Endothelial cell of umbilical vein (primary cell): Measurements from ENCODE around the gene ADAMTS12. TPM values are rescaled to one million over a fixed set of nuclear protein-coding genes. Genes with fewer than 3 reads are reported as not detected.

Experiments used
- BruUV-seq: library from RNA; stranded (reverse); fragments of 400-500 nt; replicated peaks from 2 replicates; lab custom pipeline; 2021; lab: Mats Ljungman, UMichigan
- CTCF ChIA-PET: fragments of 300-600, 350-600 bp; sonication (Branson Sonifier 250); formaldehyde crosslinking; loops from one replicate; lab custom pipeline; 2021; ENCODE audit warnings: antibody characterized with exemption, inconsistent platforms; lab: Charles Lee
- POLR2A ChIA-PET: fragments of 300-600, 350-600 bp; sonication (Branson Sonifier 250); formaldehyde crosslinking; loops from one replicate; lab custom pipeline; 2021; ENCODE audit warnings: antibody characterized with exemption, inconsistent platforms; lab: Charles Lee
- DNase-seq: peaks from one replicate; pipeline ENCODE4 v3.0.0-alpha.2; 2011; ENCODE audit warnings: low read depth, low spot score
- FAIRE-seq: peaks from 2 replicates; lab custom pipeline; 2011; peaks lifted over from hg19 to GRCh38; lab: Jason Lieb, UNC
- H2AFZ ChIP-seq: 2 replicates; pipeline ENCODE4 v1.6.0; 2012; ENCODE audit warnings: low read depth, low read length, control low read depth, inconsistent platforms
- H3K27ac ChIP-seq: 2 replicates; pipeline ENCODE4 v1.5.1; 2011; ENCODE audit warnings: low read depth, mild to moderate bottlenecking, control low read depth, low read length, moderate library complexity; ENCODE audit not compliant: insufficient read depth
- H3K27me3 ChIP-seq, 2 experiments: 2 replicates each; pipeline versions ENCODE4 v1.6.0 to v1.6.1; 2011; ENCODE audit warnings: low read length in 2 of 2, mixed read lengths in 1 of 2; ENCODE audit not compliant: control insufficient read depth in 2 of 2, insufficient read depth in 2 of 2
- H3K36me3 ChIP-seq, 2 experiments: 2 replicates in 1 of 2; 3 replicates in 1 of 2; pipeline ENCODE4 v1.5.1; 2011; ENCODE audit warnings: low read length in 2 of 2, mild to moderate bottlenecking in 1 of 2, moderate library complexity in 1 of 2; ENCODE audit not compliant: control insufficient read depth in 2 of 2, insufficient read depth in 2 of 2; ENCODE audit errors: extremely low read depth in 1 of 2
- H3K4me1 ChIP-seq: 3 replicates; pipeline ENCODE4 v1.5.1; 2011; ENCODE audit warnings: mild to moderate bottlenecking, low read length; ENCODE audit not compliant: control insufficient read depth, insufficient read depth; ENCODE audit errors: extremely low read depth
- H3K4me2 ChIP-seq: 2 replicates; pipeline ENCODE4 v1.6.1; 2011; ENCODE audit warnings: low read length, control low read depth, mixed read lengths; ENCODE audit not compliant: insufficient read depth
- H3K4me3 ChIP-seq, 3 experiments: fragments of 200-600 bp in 1 of 3; sonication (generic), shearing (Covaris generic) in 1 of 3; replicated peaks in 1 of 3; 2 replicates each; pipeline ENCODE4 v1.5.1; 2011 to 2016; ENCODE audit warnings: control low read depth in 3 of 3, low read length in 3 of 3, mild to moderate bottlenecking in 2 of 3, inconsistent platforms in 1 of 3, low read depth in 1 of 3, moderate library complexity in 1 of 3; ENCODE audit not compliant: insufficient read depth in 1 of 3
- H3K79me2 ChIP-seq: 2 replicates; pipeline ENCODE4 v1.6.0; 2012; ENCODE audit warnings: low read length, inconsistent platforms; ENCODE audit not compliant: control insufficient read depth, insufficient read depth
- H3K9ac ChIP-seq: replicated peaks from 2 replicates; pipeline ENCODE3; 2011; ENCODE audit warnings: low read length, control low read depth; ENCODE audit not compliant: insufficient read depth; ENCODE audit errors: extremely low read depth
- H3K9me1 ChIP-seq: replicated peaks from 3 replicates; pipeline ENCODE4 v1.6.0; 2011; ENCODE audit warnings: mild to moderate bottlenecking, low read length; ENCODE audit not compliant: control insufficient read depth, insufficient read depth; ENCODE audit errors: extremely low read depth
- H3K9me3 ChIP-seq: replicated peaks from 2 replicates; pipeline ENCODE4 v1.5.1; 2012; ENCODE audit warnings: low read length, inconsistent platforms; ENCODE audit not compliant: control insufficient read depth, insufficient read depth
- H4K20me1 ChIP-seq: replicated peaks from 2 replicates; pipeline ENCODE3; 2011; ENCODE audit warnings: mild to moderate bottlenecking, low read length; ENCODE audit not compliant: control insufficient read depth, insufficient read depth; ENCODE audit errors: extremely low read depth
- EZH2 ChIP-seq: IDR thresholded peaks from 2 replicates; pipeline ENCODE4 v1.6.1; 2012; ENCODE audit warnings: borderline replicate concordance, low read depth, mild to moderate bottlenecking, moderate library complexity, low read length, inconsistent platforms; ENCODE audit not compliant: severe bottlenecking
- FOS ChIP-seq: IDR thresholded peaks from 2 replicates; pipeline ENCODE4 v1.6.1; 2011; ENCODE audit warnings: mild to moderate bottlenecking, low read length, moderate library complexity, borderline replicate concordance; ENCODE audit not compliant: insufficient read depth
- JUN ChIP-seq: IDR thresholded peaks from 2 replicates; pipeline ENCODE4 v1.6.1; 2011; ENCODE audit warnings: borderline replicate concordance, low read depth; ENCODE audit not compliant: insufficient read length, insufficient read depth
- MYC ChIP-seq: IDR thresholded peaks from one replicate; pipeline ENCODE4 v1.6.1; 2011; ENCODE audit warnings: mild to moderate bottlenecking, low read depth, low read length
- POLR2A ChIP-seq: IDR thresholded peaks from 2 replicates; pipeline ENCODE4 v1.6.1; 2012; ENCODE audit warnings: low read depth, mild to moderate bottlenecking, control low read depth, low read length
- POLR2AphosphoS5 ChIP-seq: IDR thresholded peaks from 2 replicates; pipeline ENCODE4 v1.6.1; 2012; ENCODE audit warnings: low read depth, mild to moderate bottlenecking, control low read depth, low read length, moderate library complexity; ENCODE audit not compliant: insufficient read depth
- dilution Hi-C: fragments of 300-500 bp; cut with MboI; formaldehyde crosslinking; loops from one replicate; pipeline ENCODE4 v1.15.0; 2019; ENCODE audit warnings: low sequenced_read_pairs; ENCODE audit not compliant: extremely low pct_ligation_motif_present
- intact Hi-C: fragments of 100-400 bp; cut with micrococcal nuclease; formaldehyde crosslinking; loops from one replicate; pipeline ENCODE4 v1.10.0; 2022
- polyA plus RNA-seq, 4 experiments: library from polyadenylated mRNA; depleted of rRNA in 3 of 4; stranded (reverse) in 3 of 4; unstranded in 1 of 4; fragments of >200 nt; gene quantifications; 2 replicates each; pipeline versions ENCODE4 v1.2.1 to v1.2.3, GENCODE V29; 2011 to 2012; ENCODE audit warnings: missing spikeins in 1 of 4
- total RNA-seq: library from RNA; stranded (reverse); gene quantifications from 2 replicates; pipeline ENCODE4 v1.2.3, GENCODE V29; 2021
- TF ChIP-seq, protein P1 (sequence below): IDR thresholded peaks from 2 replicates; pipeline ENCODE4 v1.6.1; 2011; ENCODE audit not compliant: insufficient read depth, insufficient read length
- TF ChIP-seq, protein P2 (sequence below), 2 donors: IDR thresholded peaks; 1 replicate in 1 of 2; 2 replicates in 1 of 2; pipeline ENCODE4 v1.5.1; 2011; ENCODE audit warnings: low read length in 2 of 2, mild to moderate bottlenecking in 2 of 2, moderate library complexity in 2 of 2, control low read depth in 1 of 2, inconsistent platforms in 1 of 2, low read depth in 1 of 2; ENCODE audit not compliant: insufficient read depth in 1 of 2; ENCODE audit errors: extremely low read depth in 1 of 2

ADAMTS12 gene
- total and polyA plus RNA-seq, 2 donors (not counting 3 experiments of a cell fraction or from before 2014, with no cell fraction given), result 0.88 TPM; not detected in 1

DNA sequence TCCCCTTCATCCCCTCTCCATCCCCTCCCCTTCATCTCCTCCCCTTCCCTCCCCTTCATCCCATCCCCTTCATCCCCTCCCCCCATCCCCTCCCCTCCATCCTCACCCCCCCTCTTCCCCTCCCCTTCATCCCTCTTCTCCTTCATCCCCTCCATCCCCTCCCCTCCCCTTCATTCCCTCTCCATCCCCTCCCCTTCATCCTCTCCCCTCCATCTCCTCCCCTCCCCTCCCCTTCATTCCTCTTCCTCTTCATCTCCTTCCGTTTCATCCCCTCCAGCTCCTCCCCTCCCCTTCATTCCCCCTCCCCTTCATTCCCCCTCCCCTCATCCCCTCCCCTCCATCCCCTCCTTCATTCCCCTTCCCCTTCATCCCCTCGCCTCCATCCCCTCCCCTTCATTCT is 410.9 kb downstream of the ADAMTS12 start:
- no peak overlapping the region for H3K4me2 ChIP-seq
- ChIA-PET CTCF (no interaction called here), POLR2A (no interaction called here)
- no peaks in the 10 kb centered on the region for H3K9me3 ChIP-seq
- no peak overlapping the region for H2AFZ ChIP-seq
- no peak overlapping the region for H3K9ac ChIP-seq
- H3K79me2 ChIP-seq, result no peaks in the 10 kb centered on the region
- H3K4me1 ChIP-seq, result no peaks in the 10 kb centered on the region
- no peak for DNase-seq
- TF ChIP-seq, protein P1, sequence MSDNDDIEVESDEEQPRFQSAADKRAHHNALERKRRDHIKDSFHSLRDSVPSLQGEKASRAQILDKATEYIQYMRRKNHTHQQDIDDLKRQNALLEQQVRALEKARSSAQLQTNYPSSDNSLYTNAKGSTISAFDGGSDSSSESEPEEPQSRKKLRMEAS, result no peak
- TF ChIP-seq EZH2 (no peak), POLR2A (no peak), JUN (no peak), MYC (no peak), POLR2AphosphoS5 (no peak), FOS (no peak)
- TF ChIP-seq, protein P2, sequence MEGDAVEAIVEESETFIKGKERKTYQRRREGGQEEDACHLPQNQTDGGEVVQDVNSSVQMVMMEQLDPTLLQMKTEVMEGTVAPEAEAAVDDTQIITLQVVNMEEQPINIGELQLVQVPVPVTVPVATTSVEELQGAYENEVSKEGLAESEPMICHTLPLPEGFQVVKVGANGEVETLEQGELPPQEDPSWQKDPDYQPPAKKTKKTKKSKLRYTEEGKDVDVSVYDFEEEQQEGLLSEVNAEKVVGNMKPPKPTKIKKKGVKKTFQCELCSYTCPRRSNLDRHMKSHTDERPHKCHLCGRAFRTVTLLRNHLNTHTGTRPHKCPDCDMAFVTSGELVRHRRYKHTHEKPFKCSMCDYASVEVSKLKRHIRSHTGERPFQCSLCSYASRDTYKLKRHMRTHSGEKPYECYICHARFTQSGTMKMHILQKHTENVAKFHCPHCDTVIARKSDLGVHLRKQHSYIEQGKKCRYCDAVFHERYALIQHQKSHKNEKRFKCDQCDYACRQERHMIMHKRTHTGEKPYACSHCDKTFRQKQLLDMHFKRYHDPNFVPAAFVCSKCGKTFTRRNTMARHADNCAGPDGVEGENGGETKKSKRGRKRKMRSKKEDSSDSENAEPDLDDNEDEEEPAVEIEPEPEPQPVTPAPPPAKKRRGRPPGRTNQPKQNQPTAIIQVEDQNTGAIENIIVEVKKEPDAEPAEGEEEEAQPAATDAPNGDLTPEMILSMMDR (IDR thresholded peaks at IDR 0.05; ENCODE audit: extremely low read depth in 1 of 2, insufficient read depth in 1 of 2, low read depth in 1 of 2, low read length in 2 of 2), result no peak
- H4K20me1 ChIP-seq, result no peaks in the 10 kb centered on the region
- no peak overlapping the region for H3K4me3 ChIP-seq
- BruUV-seq, result no TSS peak
- no peaks in the 10 kb centered on the region for H3K36me3 ChIP-seq
- dilution Hi-C loops (no loop called here), intact Hi-C loops (loop anchor here (10.0 kb wide), 1 partner anchor 1194 kb away; no protein-coding TSS in a partner anchor)
- no peak for FAIRE-seq
- H3K27ac ChIP-seq, result no peak overlapping the region
- no peaks in the 10 kb centered on the region for H3K27me3 ChIP-seq
- H3K9me1 ChIP-seq, result no peaks in the 10 kb centered on the region
